Loucy (cell line): ENCODE data around the gene CNFN.

ENCODE experiments used
- EZH2phosphoT487 ChIP-seq: fragments of 200-600 bp; IDR thresholded peaks from 2 replicates; pipeline ENCODE4 v1.6.1; 2018; ENCODE audit warnings: antibody characterized with exemption, mild to moderate bottlenecking, moderate library complexity, borderline replicate concordance
- TF ChIP-seq, protein P1 (sequence below): fragments of 200-600 bp; sonication (generic); conservative IDR thresholded peaks from 2 replicates; pipeline ENCODE4 v1.5.1; 2014; ENCODE audit warnings: mild to moderate bottlenecking, antibody characterized with exemption, low read length

DNA sequence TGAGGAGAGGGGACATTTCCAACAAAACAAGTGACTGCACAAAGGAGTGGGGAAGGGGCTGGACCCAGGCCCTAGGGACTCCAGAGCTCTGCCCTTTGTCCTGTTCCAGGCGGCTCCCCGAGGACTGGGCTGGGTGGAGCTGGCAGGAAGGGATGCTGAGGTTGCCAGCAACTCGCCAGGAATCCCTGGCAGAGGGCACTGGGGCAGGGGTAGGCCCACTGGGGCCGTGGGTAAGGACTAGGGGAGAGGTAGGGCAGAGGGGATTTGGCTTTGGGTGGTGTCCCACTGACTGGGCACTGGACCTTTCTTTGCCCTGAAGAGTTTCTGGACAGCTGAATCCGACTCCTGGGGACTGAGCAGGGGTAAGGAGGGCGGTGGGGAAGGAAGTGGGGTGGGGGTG is 29.2 kb upstream of the CNFN start:
- TF ChIP-seq, protein P1, sequence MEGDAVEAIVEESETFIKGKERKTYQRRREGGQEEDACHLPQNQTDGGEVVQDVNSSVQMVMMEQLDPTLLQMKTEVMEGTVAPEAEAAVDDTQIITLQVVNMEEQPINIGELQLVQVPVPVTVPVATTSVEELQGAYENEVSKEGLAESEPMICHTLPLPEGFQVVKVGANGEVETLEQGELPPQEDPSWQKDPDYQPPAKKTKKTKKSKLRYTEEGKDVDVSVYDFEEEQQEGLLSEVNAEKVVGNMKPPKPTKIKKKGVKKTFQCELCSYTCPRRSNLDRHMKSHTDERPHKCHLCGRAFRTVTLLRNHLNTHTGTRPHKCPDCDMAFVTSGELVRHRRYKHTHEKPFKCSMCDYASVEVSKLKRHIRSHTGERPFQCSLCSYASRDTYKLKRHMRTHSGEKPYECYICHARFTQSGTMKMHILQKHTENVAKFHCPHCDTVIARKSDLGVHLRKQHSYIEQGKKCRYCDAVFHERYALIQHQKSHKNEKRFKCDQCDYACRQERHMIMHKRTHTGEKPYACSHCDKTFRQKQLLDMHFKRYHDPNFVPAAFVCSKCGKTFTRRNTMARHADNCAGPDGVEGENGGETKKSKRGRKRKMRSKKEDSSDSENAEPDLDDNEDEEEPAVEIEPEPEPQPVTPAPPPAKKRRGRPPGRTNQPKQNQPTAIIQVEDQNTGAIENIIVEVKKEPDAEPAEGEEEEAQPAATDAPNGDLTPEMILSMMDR: no peak
- TF ChIP-seq EZH2phosphoT487: no peak
